Osteoblast (primary cell): ENCODE results near the gene PAK4. TPM values are rescaled to one million over a fixed set of nuclear protein-coding genes. Genes with fewer than 3 reads are reported as not detected.

Experiments
- DNase-seq: peaks from one replicate; pipeline ENCODE4 v3.0.0; 2011; ENCODE audit warnings: low spot score, mixed read lengths; ENCODE audit not compliant: insufficient read length; ENCODE audit errors: missing footprints
- H2AFZ ChIP-seq: 2 replicates; pipeline ENCODE4 v1.6.0; 2011; ENCODE audit warnings: mild to moderate bottlenecking, low read length
- H3K27ac ChIP-seq: 2 replicates; pipeline ENCODE4 v1.5.1; 2011; ENCODE audit warnings: mild to moderate bottlenecking, low read depth, low read length, moderate library complexity
- H3K27me3 ChIP-seq: 2 replicates; pipeline ENCODE4 v1.6.0; 2012; ENCODE audit warnings: mild to moderate bottlenecking, control low read depth, inconsistent platforms, low read length, moderate library complexity; ENCODE audit not compliant: insufficient read depth
- H3K36me3 ChIP-seq: 2 replicates; pipeline ENCODE4 v1.5.1; 2011; ENCODE audit warnings: mild to moderate bottlenecking, low read length, control low read depth, moderate library complexity; ENCODE audit not compliant: insufficient read depth
- H3K4me1 ChIP-seq: 2 replicates; pipeline ENCODE4 v1.5.1; 2011; ENCODE audit warnings: mild to moderate bottlenecking, low read length, control low read depth, moderate library complexity; ENCODE audit not compliant: insufficient read depth
- H3K4me2 ChIP-seq: 2 replicates; pipeline ENCODE4 v1.6.0; 2011; ENCODE audit warnings: mild to moderate bottlenecking, low read length; ENCODE audit not compliant: insufficient read depth
- H3K4me3 ChIP-seq: fragments of 200-600 bp; sonication (generic); 3 replicates; pipeline ENCODE4 v1.5.1; 2012; ENCODE audit warnings: mild to moderate bottlenecking, low read length, inconsistent platforms; ENCODE audit not compliant: insufficient read depth
- H3K79me2 ChIP-seq: 2 replicates; pipeline ENCODE4 v1.6.0; 2012; ENCODE audit warnings: mild to moderate bottlenecking, low read length, control low read depth, inconsistent platforms; ENCODE audit not compliant: insufficient read depth
- H3K9me3 ChIP-seq: 2 replicates; pipeline ENCODE4 v1.5.1; 2011; ENCODE audit warnings: low read depth, low read length, control low read depth
- H4K20me1 ChIP-seq: 2 replicates; pipeline ENCODE4 v1.6.0; 2012; ENCODE audit warnings: mild to moderate bottlenecking, low read length, control low read depth; ENCODE audit not compliant: insufficient read depth
- CTCF ChIP-seq: IDR thresholded peaks from 2 replicates; pipeline ENCODE4 v1.5.1; 2011; ENCODE audit warnings: mild to moderate bottlenecking, low read depth, low read length, moderate library complexity; ENCODE audit errors: extremely low read depth
- total RNA-seq: library from RNA; depleted of rRNA; stranded (reverse); fragments of >200 nt; gene quantifications from 2 replicates; pipeline ENCODE4 v1.2.3, GENCODE V29; 2012

PAK4 gene
- total RNA-seq, 1 donor = 9.4 TPM

GRCh38 chr19:39119830-39120229 lies 5.8 kb upstream of the PAK4 start:
- Histone ChIP-seq H3K4me2 (no peak overlapping the region), H4K20me1 (no peaks in the 10 kb centered on the region), H3K9me3 (no peaks in the 10 kb centered on the region), H2AFZ (no peak overlapping the region), H3K27me3 (peaks cover 5% of the 10 kb centered on the region), H3K4me3 (no peak overlapping the region), H3K79me2 (no peaks in the 10 kb centered on the region), H3K4me1 (no peaks in the 10 kb centered on the region), H3K27ac (no peak overlapping the region), H3K36me3 (no peaks in the 10 kb centered on the region)
- no peak for DNase-seq
- no peak for TF ChIP-seq CTCF

GRCh38 chr19:39122934-39123731 lies 2.5 kb upstream of the PAK4 start:
- TF ChIP-seq CTCF = no peak
- Histone ChIP-seq H3K4me2 (no peak overlapping the region), H4K20me1 (peaks cover 16% of the 10 kb centered on the region), H3K79me2 (peaks cover 29% of the 10 kb centered on the region), H3K9me3 (no peaks in the 10 kb centered on the region), H3K27ac (no peak overlapping the region), H3K4me1 (peaks cover 17% of the 10 kb centered on the region), H3K36me3 (no peaks in the 10 kb centered on the region), H2AFZ (no peak overlapping the region), H3K4me3 (no peak overlapping the region), H3K27me3 (no peaks in the 10 kb centered on the region)
- DNase-seq = no peak

GRCh38 chr19:39124136-39124764 lies 1.3 kb upstream of the PAK4 start:
- Histone ChIP-seq H4K20me1 (peaks cover 27% of the 10 kb centered on the region), H3K27me3 (no peaks in the 10 kb centered on the region), H3K4me1 (peaks cover 25% of the 10 kb centered on the region), H3K79me2 (peaks cover 40% of the 10 kb centered on the region), H3K36me3 (no peaks in the 10 kb centered on the region), H3K4me2 (no peak overlapping the region), H3K4me3 (no peak overlapping the region), H2AFZ (peak overlapping the region; percentile 51), H3K9me3 (no peaks in the 10 kb centered on the region), H3K27ac (no peak overlapping the region)
- no peak for TF ChIP-seq CTCF
- DNase-seq = peak; percentile 34

- peak overlapping the region; percentile 89 for H3K4me2 ChIP-seq
- TF ChIP-seq CTCF = no peak
- peak overlapping the region; percentile 97 for H3K4me3 ChIP-seq
- no peak for DNase-seq
- peaks cover 25% of the 10 kb centered on the region for H3K4me1 ChIP-seq
- H2AFZ ChIP-seq = peak overlapping the region; percentile 93
- no peaks in the 10 kb centered on the region for H3K27me3 ChIP-seq
- peaks cover 28% of the 10 kb centered on the region for H4K20me1 ChIP-seq
- H3K27ac ChIP-seq = no peak overlapping the region
- no peaks in the 10 kb centered on the region for H3K9me3 ChIP-seq
- no peaks in the 10 kb centered on the region for H3K36me3 ChIP-seq
- H3K79me2 ChIP-seq = peaks cover 50% of the 10 kb centered on the region
These were observed 410 bp upstream of the PAK4 start for GRCh38 chr19:39125199-39125553.
